Fibroblast of upper back skin (primary cell): ENCODE results near the gene SUPT7L.

ENCODE experiments used
- DNase-seq: peaks from one replicate; pipeline ENCODE4 v3.0.0-alpha.2; 2013

Gene SUPT7L

GRCh38 chr2:27683390-27684071 lies 20.1 kb upstream of the SUPT7L start:
- peak; percentile 88 for DNase-seq

DNA sequence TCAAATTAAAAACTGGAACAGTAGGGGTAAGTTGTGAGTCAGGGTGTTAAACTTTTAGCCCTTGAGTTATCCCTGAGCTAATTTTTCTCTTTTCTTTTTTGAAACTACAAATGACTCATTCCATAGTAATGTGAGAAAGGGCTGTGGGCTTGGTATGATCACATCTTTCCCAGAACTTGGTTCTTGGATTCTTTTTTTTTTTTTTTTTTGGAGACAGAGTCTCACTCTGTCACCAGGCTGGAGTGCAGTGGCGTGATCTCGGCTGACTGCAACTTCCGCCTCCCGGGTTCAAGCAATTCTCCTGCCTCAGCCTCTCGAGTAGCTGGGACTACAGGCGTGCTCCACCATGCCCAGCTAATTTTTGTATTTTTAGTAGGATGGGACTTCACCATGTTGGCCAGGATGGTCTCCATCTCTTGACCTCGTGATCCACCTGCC lies 18.9 kb upstream of the SUPT7L start:
- DNase-seq: peak; percentile 90

- DNase-seq: peak; percentile 48
These were observed 18.4 kb upstream of the SUPT7L start for GRCh38 chr2:27681841-27682240.

- DNase-seq: no peak
These were observed 17.2 kb upstream of the SUPT7L start for GRCh38 chr2:27680571-27680970.

DNA sequence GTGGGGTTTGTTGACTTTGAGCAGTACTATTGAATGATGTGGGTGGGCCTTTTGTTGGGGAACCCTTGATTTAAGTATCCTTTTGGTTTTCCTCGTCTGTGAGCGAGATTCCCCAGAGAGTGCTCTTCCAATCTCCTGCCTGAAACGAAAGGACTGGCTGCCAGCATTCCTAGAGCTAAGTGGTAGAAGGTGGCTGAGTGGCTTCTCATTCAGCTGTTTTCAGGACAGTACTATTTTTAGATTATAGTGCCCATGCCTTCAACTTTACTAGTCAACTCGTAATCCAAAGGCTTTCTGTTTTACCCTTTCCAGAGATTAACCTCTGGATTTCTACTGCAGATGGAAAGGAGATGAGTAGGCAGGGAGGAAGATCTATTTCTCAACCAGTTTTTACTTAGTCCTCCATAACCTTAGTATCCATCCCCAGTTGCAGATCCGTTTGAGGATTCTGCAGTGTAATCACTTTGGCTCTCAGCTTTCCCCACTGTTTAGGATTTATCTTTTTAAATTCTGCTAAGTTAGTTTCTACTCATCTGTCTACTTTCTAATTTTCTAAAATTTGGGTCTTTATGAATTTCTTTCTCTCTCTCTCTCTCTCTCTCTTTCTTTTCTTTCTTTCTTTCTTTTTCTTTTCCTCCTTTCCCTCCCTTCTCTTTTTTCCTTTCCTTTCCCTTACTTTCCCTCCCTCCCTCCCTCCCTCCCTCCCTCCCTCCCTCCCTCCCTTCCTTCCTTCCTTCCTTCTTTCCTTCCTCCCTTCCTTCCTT lies 9.5 kb upstream of the SUPT7L start:
- DNase-seq: no peak

GRCh38 chr2:27671235-27671634 lies 7.8 kb upstream of the SUPT7L start:
- DNase-seq: no peak

- no peak for DNase-seq
These were observed 4.0 kb upstream of the SUPT7L start for GRCh38 chr2:27667446-27667845.

- no peak for DNase-seq
These were observed 1.4 kb upstream of the SUPT7L start for GRCh38 chr2:27664622-27665363.

GRCh38 chr2:27664154-27664574 lies 750 bp upstream of the SUPT7L start:
- DNase-seq: no peak

- no peak for DNase-seq
These were observed 2.0 kb downstream of the SUPT7L start for GRCh38 chr2:27661371-27661770.

DNA sequence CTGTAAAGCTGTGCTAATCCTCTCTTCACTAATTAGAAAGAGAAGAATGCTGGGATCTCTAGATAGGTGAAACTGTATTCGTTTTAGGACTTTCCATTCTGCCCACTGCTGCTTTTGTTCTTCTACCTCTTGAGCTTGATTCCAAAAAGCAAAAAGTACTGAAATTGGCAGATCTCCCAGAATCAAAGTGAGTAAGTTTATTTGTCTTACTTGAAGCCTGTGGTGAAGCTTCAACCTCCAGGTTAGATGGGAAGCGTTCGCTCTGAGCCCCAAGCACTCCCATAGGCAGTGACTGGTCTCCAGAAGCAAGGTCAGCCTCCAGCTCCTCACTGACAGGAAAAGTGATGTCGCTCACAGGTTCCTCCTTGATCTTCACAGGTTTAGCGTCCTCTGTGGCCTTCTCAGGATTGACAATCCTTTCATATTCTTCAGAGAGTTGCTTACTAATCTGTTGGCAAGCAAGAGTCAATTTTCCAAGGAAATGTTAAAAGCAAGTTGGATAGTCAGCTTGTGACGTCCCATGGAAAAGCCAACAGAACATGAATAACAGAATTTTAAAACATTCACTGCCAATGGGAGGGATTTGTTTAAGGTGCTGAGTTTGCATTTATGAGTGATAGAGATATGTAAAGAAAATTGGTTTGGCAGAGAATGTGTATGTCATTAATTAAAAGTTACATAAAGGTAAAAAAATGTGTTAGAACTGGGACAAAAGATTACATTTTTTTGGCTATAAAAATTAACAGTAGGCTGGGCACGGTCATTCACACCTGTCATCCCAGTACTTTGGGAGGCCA lies 8.1 kb downstream of the SUPT7L start:
- peak; percentile 53 for DNase-seq

DNA sequence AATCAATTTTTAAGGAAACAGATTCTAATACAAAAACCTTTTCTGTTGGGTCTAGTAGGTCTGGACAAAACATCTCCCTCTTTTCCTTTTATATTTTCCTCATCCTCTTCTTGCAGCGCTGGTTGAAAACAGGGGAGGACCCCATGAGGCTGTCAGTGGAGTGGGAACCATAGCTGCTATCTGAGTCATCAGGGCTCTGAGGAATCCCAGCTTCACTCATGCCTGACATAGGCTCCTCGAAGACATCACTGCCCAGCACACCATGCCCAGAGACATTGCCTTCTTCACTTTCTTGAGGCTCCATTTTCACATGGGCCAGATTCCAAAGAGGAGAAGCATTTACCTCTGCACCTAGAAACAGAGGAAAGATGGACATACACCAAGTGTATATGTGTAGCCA lies 10.0 kb downstream of the SUPT7L start:
- DNase-seq: peak; percentile 8

DNA sequence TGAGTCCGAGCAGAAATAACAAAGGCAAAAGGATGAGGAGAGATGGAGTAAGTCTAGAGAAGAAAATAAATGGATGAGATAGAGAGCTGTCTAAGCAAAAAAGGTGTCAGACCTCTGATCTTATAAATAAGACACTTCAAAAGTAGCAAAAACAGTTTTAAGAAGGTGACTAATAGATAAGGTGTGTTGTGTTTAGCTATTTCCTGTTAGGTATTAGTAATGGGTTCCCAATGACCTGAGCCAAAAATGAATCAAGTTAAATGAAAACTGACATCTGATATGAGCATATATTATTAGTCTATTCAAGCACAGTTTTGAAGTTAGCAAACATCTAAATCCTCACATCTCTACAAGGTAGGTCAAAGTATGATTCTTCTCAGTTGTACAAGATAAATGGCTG lies 10.6 kb downstream of the SUPT7L start:
- DNase-seq: no peak

DNA sequence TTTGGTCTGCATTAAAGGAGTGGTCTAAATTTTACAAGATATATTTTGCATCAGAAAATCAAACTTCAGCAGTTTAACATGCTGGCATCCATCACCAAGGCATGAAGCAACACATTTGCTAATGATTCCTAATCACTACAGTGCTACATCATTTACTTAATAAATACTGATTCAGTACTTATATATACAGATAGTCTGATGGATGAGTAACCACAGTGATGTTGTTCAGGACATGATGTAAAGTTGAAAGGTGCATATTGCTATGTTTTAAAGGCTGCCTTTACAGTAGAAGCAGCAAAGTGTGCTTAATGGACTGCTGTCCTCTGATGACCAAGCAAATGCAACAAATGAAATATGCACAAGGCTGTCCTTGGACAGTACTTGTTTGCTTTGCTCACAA lies 11.1 kb downstream of the SUPT7L start:
- DNase-seq: no peak

DNA sequence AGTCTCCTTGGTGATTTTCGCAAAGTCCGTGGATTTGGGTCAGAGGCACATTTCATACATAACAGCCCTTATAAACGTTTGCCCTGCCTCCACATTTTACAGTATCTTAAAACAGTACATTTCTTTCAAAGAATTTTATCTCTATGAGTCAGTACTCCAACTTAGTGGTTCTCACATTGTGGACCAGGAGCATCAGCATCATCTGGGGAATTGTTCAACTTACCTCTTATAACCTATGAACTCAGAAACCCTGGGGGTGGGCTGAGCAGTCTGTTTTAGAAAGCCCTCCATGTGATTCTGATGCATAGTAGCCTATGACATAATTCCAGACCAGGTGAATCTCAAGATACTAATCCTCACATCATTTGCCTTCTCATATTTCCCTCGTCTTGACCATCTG lies 12.4 kb downstream of the SUPT7L start:
- DNase-seq: no peak

DNA sequence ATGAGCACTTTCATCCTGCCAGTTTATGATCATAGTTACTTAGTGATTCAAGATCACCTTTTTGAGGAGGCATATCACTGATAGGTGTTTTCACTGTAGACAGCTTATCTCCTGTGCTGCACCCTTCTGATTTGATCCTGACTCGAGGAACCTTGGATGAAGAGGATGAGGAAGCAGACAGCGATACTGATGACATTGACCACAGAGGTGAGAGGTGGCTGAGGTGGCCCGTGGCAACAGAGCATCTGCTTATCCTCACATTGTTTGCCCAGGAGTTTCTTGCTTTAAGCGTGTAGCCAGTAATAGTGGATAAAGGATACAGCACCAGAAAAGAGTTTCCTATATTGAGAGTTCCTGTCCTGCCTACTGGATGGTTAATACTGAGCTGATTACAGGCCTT lies 15.7 kb downstream of the SUPT7L start:
- no peak for DNase-seq

DNA sequence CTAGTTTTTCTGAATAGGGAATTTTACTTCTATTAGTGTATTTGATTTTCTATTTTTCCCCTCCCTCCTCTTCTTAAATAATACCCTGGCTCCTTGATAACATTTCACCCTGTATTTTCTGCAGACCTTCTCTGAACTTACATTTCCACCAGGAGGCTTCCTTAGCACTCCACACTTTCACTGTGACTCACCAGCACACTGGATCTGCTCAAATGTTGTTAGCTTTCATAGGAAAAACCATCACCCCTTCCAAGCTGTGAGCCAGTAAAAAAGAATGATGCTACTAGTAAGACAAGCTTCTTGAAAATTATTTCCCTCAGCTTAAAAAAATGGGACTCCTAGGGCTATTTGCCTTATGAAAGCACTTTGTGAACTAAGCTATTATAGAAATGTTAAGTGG lies 16.1 kb downstream of the SUPT7L start:
- DNase-seq: no peak

GRCh38 chr2:27645197-27645596 lies 18.2 kb downstream of the SUPT7L start:
- no peak for DNase-seq

GRCh38 chr2:27640722-27641245 lies 22.6 kb downstream of the SUPT7L start:
- DNase-seq: no peak

- DNase-seq: peak; percentile 94
These were observed 24.7 kb downstream of the SUPT7L start for GRCh38 chr2:27638709-27639108.

DNA sequence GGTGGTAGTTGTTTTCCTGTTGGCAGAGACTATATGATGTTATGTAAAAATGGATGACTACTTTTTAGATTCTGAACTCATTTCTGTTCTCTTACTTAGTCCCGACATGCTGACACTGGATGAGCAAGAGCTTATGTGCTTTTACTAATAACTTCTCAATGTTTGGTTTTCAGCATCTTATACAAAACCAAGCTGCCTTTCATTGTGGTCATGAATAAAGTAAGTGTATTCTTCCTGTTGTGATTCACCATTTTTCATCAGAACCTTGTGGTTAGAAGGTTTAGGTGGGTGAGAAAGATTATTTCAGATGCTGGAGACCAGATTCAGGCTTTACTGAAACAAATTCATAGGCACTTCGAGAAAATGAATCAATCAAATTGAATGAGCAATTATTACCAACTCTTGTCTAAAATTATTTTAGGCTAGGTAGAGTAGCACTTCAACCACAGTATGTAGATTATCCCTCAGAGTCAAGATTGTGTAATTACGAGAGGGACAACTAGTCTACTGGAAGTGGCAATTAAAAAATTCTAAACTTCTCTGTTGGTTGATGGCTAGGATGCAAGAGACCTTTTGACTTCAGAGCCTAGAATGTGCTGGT lies 25.3 kb downstream of the SUPT7L start:
- DNase-seq: peak; percentile 88

- peak; percentile 21 for DNase-seq
These were observed 26.6 kb downstream of the SUPT7L start for GRCh38 chr2:27636766-27637165.
